GM19468 (cell line): ENCODE results near the gene EXOSC6.
"Not testable (repeated sequence)": the region's sequence is repeated elsewhere in the genome, so short reads cannot be mapped to it uniquely, and the experiment has no call there.

Experiments
- ATAC-seq: cut with Tn5 transposase; IDR thresholded peaks from one replicate; pipeline ENCODE4 v1.9.1; 2021; ENCODE audit warnings: mild to moderate bottlenecking, moderate library complexity, moderate number of reproducible peaks; ENCODE audit not compliant: unreplicated experiment; ENCODE audit errors: extremely low read depth

The EXOSC6 gene

GRCh38 chr16:70203508-70203907 lies 48.2 kb downstream of the EXOSC6 start:
- ATAC-seq, result not testable (repeated sequence)

GRCh38 chr16:70200063-70200462 lies 51.7 kb downstream of the EXOSC6 start:
- ATAC-seq, result not testable (repeated sequence)

DNA sequence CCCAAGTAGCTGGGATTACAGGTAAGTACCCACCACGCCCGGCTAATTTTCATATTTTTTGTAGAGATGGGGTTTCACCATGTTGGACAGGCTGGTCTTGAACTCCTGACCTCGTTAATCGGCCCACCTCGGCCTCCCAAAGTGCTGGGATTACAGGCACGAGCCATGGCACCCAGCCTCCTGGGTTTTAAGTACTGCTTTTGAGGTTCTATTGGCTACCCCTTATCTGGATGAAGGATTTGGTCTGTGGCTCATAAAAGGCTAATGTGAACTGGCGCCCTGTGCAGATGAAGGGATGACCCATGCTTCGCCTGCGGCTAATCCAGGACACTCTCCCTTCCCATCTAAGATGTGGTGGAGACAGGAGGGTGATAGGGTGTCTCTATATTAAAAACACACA lies 52.6 kb downstream of the EXOSC6 start:
- ATAC-seq, result not testable (repeated sequence)

DNA sequence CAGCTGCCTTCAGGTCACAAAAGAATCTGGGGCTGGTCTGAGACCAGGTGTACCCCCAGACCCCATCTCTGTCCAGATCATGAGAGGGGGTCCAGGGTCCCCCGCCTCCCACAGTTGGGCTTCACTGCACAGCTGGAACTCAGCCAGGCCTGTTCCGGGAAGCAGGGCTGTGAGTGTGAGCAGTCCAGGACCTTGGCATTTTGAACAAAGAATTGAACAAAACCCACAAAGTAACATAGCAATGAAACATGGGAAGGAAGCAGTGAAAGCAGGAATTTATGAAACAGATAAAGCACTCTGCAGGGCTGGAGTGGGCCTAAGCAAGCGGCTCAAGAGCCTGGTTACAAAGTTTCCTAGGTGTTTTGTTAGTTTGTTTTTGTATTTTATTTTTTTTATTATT lies 53.1 kb downstream of the EXOSC6 start:
- not testable (repeated sequence) for ATAC-seq

DNA sequence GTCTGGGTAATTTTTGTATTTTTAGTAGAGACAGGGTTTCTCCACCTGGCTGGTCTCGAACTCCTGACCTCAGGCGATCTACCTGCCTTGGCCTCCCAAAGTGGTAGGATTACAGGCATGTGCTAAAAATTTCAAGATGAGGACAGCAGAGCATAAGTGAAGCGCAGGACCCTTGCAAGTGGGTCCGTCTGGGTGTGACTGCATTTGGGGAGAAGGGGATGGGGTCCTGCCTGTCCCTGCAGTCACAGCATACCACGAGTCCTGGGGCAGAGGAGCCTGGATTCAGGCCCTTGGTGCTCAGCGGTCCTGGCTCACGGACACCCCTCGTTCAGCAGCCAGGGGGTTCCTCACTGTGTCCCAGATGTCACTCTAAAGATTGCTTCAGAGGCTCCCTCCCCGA lies 53.5 kb downstream of the EXOSC6 start:
- ATAC-seq, result not testable (repeated sequence)

DNA sequence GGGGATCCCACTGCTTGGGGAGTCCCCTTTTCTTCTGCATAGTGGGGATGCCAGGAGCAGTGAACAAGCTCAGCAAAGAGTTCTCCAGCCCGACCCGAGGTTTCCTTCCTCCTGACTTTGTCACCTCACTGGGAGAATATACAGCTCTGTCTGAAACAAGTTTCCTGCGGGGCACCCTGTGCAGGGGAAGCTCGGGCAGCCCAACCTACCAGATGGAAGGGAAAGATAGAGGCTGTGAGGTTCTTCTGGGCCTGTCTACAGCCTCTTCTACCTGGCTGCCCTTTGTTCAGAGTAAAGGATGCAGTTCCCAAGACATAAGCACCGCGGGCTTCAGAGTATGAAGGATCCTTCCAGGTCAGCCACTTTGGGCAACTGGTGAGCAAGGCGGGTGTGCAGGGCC lies 54.1 kb downstream of the EXOSC6 start:
- not testable (repeated sequence) for ATAC-seq
